A549 treated with GW870086 at 1 μM for 4 hours (cell line): ENCODE measurements around the gene MOCOS. TPM values are rescaled to one million over a fixed set of nuclear protein-coding genes. Genes with fewer than 3 reads are reported as not detected.

Experiments
- total RNA-seq: library from RNA; stranded (reverse); fragments of 200-300 nt; extraction: Qiagen RNA extraction; gene quantifications from 5 replicates; pipeline ENCODE4 v1.2.3, GENCODE V29; 2022; ENCODE audit warnings: low read depth

Gene MOCOS
- total RNA-seq, result 2.8 to 4.6 TPM (median 4.4 TPM) in 5 replicates

GRCh38 chr18:36187193-36187825 lies at the start of gene MOCOS:
TSS of gene MOCOS (plus strand) at chr18:36187497. CDS start at chr18:36187540, 43 bp downstream.

DNA sequence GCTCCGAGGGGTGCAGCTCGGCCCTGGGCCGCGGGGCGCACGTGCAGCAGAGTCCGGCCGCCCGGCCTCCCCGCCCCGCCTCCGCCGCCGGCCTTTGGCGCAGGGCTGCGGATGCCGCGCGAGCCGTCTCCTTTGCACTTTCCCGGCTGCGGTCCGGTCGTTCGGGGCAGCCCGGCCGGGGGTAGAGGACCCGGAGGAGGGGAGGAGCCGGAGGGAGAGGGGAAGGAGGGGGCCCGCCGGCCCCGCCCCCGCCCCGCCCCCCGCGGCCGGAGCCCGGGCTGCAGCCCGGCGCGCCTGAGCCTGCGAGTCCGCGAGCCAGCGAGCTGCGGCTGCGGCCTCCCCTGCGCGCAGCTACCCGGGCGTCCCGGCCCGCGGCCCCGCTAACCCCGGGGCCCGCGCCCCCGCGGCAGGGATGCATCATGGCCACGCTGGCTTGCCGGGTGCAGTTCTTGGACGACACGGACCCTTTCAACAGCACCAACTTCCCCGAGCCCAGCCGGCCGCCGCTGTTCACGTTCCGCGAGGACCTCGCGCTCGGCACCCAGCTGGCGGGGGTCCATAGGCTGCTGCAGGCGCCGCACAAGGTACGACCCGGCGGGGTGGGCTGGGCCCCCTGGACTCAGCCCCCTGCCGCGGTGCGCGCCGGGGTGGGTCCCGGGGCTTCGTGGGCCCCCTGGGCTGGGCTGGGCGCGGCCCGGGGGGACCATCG lies 110.3 kb downstream of the MOCOS start, which contains the start of gene FHOD3:
FHOD3 (plus strand) TSS at position 297 of the 709 bp plus-strand sequence; CDS start at position 420, 123 bp downstream.

Other genes starting within 250 kb of the MOCOS start
- gene RPRD1A, start 119.9 kb upstream of the MOCOS start, total RNA-seq, result 17.4 to 24.2 TPM (median 22.3 TPM) in 5 replicates
- gene SLC39A6, start 58.2 kb upstream of the MOCOS start, total RNA-seq, result 36.6 to 50.4 TPM (median 50.3 TPM) in 5 replicates
- 32.7 to 38.5 TPM (median 36.1 TPM) in 5 replicates for gene ELP2, start 57.6 kb upstream of the MOCOS start, total RNA-seq
- 2.6 to 3.9 TPM (median 3.3 TPM) in 5 replicates for gene FHOD3, start 110.2 kb downstream of the MOCOS start, total RNA-seq